Thyroid gland (tissue), 4 donors: ENCODE results near the gene IL11.

Source experiments
- CTCF ChIP-seq, 6 experiments: fragments of 200-600 bp in 3 of 6; fragments of 450-650 bp in 3 of 6; sonication (generic) in 3 of 6; IDR thresholded peaks; one replicate each; pipeline ENCODE4 v1.5.1; 2016 to 2019; ENCODE audit warnings: antibody characterized with exemption in 6 of 6, mild to moderate bottlenecking in 2 of 6, inconsistent platforms in 1 of 6, moderate library complexity in 1 of 6
- POLR2A ChIP-seq, 2 donors: fragments of 450-650 bp; IDR thresholded peaks; one replicate each; pipeline ENCODE4 v1.6.1; 2017; ENCODE audit warnings: antibody characterized with exemption in 2 of 2, mild to moderate bottlenecking in 2 of 2, moderate library complexity in 1 of 2

GRCh38 chr19:55377356-55378131, 7.3 kb upstream of the IL11 start:
- TF ChIP-seq POLR2A (IDR thresholded peaks at IDR 0.05) (no peak), CTCF (IDR thresholded peaks at IDR 0.05) (no peak)
